Fibroblast of lung (primary cell): Measurements from ENCODE around the gene CCDC7. TPM values are rescaled to one million over a fixed set of nuclear protein-coding genes. Genes with fewer than 3 reads are reported as not detected.

Experiments used
- DNase-seq, 2 donors: peaks; one replicate each; pipeline versions ENCODE4 v3.0.0 to v3.0.0-alpha.2; 2010; ENCODE audit warnings: low read depth in 2 of 2
- H2AFZ ChIP-seq: 2 replicates; pipeline ENCODE4 v1.5.1; 2012; ENCODE audit warnings: low read length, control low read depth, inconsistent platforms
- H3K27ac ChIP-seq: 2 replicates; pipeline ENCODE4 v1.5.1; 2011; ENCODE audit warnings: low read length, control low read depth; ENCODE audit not compliant: insufficient read depth
- H3K27me3 ChIP-seq: 2 replicates; pipeline ENCODE4 v1.5.1; 2011; ENCODE audit warnings: mild to moderate bottlenecking, low read length; ENCODE audit not compliant: control insufficient read depth, insufficient read depth
- H3K36me3 ChIP-seq: 2 replicates; pipeline ENCODE4 v1.5.1; 2011; ENCODE audit warnings: low read length; ENCODE audit not compliant: control insufficient read depth, insufficient read depth
- H3K4me1 ChIP-seq: 2 replicates; pipeline ENCODE4 v1.5.1; 2011; ENCODE audit warnings: low read length; ENCODE audit not compliant: control insufficient read depth, insufficient read depth; ENCODE audit errors: extremely low read depth
- H3K4me2 ChIP-seq: 2 replicates; pipeline ENCODE4 v1.5.1; 2011; ENCODE audit warnings: low read length, control low read depth; ENCODE audit not compliant: insufficient read depth; ENCODE audit errors: extremely low read depth
- H3K4me3 ChIP-seq, 4 experiments: fragments of 200-600 bp in 1 of 4; sonication (generic) in 1 of 4; replicated peaks in 1 of 4; 2 replicates each; pipeline ENCODE4 v1.5.1; 2011 to 2016; ENCODE audit warnings: low read length in 4 of 4, low read depth in 3 of 4, mild to moderate bottlenecking in 3 of 4, control low read depth in 2 of 4, inconsistent platforms in 1 of 4, mixed read lengths in 1 of 4; ENCODE audit not compliant: insufficient read depth in 1 of 4; ENCODE audit errors: control extremely low read depth in 1 of 4
- H3K79me2 ChIP-seq: 2 replicates; pipeline ENCODE4 v1.5.1; 2012; ENCODE audit warnings: mild to moderate bottlenecking, low read length, inconsistent platforms; ENCODE audit not compliant: control insufficient read depth, insufficient read depth
- H3K9ac ChIP-seq: 2 replicates; pipeline ENCODE4 v1.5.1; 2011; ENCODE audit warnings: mild to moderate bottlenecking, low read length, control low read depth; ENCODE audit not compliant: insufficient read depth
- H3K9me3 ChIP-seq: 2 replicates; pipeline ENCODE4 v1.5.1; 2012; ENCODE audit warnings: low read depth, low read length; ENCODE audit not compliant: control insufficient read depth, insufficient read depth
- H4K20me1 ChIP-seq: 2 replicates; pipeline ENCODE4 v1.5.1; 2011; ENCODE audit warnings: low read length; ENCODE audit not compliant: control insufficient read depth, insufficient read depth; ENCODE audit errors: extremely low read depth
- CTCF ChIP-seq, 2 donors: IDR thresholded peaks in 1 of 2; conservative IDR thresholded peaks in 1 of 2; 1 replicate in 1 of 2; 2 replicates in 1 of 2; pipeline ENCODE4 v1.5.1; 2011 to 2012; ENCODE audit warnings: low read length in 2 of 2, control low read depth in 1 of 2, inconsistent platforms in 1 of 2, low read depth in 1 of 2, mild to moderate bottlenecking in 1 of 2
- EZH2 ChIP-seq: IDR thresholded peaks from 2 replicates; pipeline ENCODE4 v1.5.1; 2012; ENCODE audit warnings: low read length, control low read depth, mild to moderate bottlenecking; ENCODE audit errors: missing control alignments
- polyA plus RNA-seq, 2 donors: library from polyadenylated mRNA; depleted of rRNA in 1 of 2; stranded (reverse) in 1 of 2; unstranded in 1 of 2; fragments of >200 nt; gene quantifications; 2 replicates each; pipeline ENCODE4 v1.2.1, GENCODE V29; 2011 to 2012; ENCODE audit warnings: missing spikeins in 1 of 2
- total RNA-seq: library from RNA; depleted of rRNA; stranded (reverse); fragments of >200 nt; gene quantifications from 2 replicates; pipeline ENCODE4 v1.2.1, GENCODE V29; 2014

CCDC7 gene
- total and polyA plus RNA-seq, 2 donors (not counting 1 experiment from before 2014, with no cell fraction given): 1.0 to 19.5 TPM

- Histone ChIP-seq H3K9me3 (no peaks in the 10 kb centered on the region), H3K36me3 (no peaks in the 10 kb centered on the region), H3K4me3 (no peak overlapping the region), H3K4me2 (no peak overlapping the region), H3K27me3 (no peaks in the 10 kb centered on the region), H4K20me1 (no peaks in the 10 kb centered on the region), H3K27ac (no peak overlapping the region), H3K4me1 (no peaks in the 10 kb centered on the region), H2AFZ (no peak overlapping the region), H3K79me2 (no peaks in the 10 kb centered on the region), H3K9ac (no peak overlapping the region)
- DNase-seq: no peak
- TF ChIP-seq EZH2 (no peak), CTCF (conservative IDR thresholded peaks at IDR 0.05 in 1 of 2, IDR thresholded peaks at IDR 0.05 in 1 of 2; ENCODE audit: low read depth in 1 of 2, low read length in 2 of 2) (no peak)
Measured at GRCh38 chr10:32627183-32627582, 181.2 kb downstream of the CCDC7 start.

GRCh38 chr10:32629910-32630309, 184.0 kb downstream of the CCDC7 start:
- no peaks in the 10 kb centered on the region for H3K36me3 ChIP-seq
- no peaks in the 10 kb centered on the region for H3K79me2 ChIP-seq
- no peak for DNase-seq
- H3K27ac ChIP-seq: no peak overlapping the region
- H3K27me3 ChIP-seq: no peaks in the 10 kb centered on the region
- TF ChIP-seq CTCF (conservative IDR thresholded peaks at IDR 0.05 in 1 of 2, IDR thresholded peaks at IDR 0.05 in 1 of 2; ENCODE audit: low read depth in 1 of 2, low read length in 2 of 2): no peak
- no peak for TF ChIP-seq EZH2
- no peak overlapping the region for H2AFZ ChIP-seq
- H3K9me3 ChIP-seq: no peaks in the 10 kb centered on the region
- no peaks in the 10 kb centered on the region for H4K20me1 ChIP-seq
- no peak overlapping the region for H3K4me2 ChIP-seq
- H3K4me1 ChIP-seq: no peaks in the 10 kb centered on the region
- H3K4me3 ChIP-seq: no peak overlapping the region
- no peak overlapping the region for H3K9ac ChIP-seq

- no peaks in the 10 kb centered on the region for H3K27me3 ChIP-seq
- DNase-seq: no peak
- TF ChIP-seq CTCF (conservative IDR thresholded peaks at IDR 0.05 in 1 of 2, IDR thresholded peaks at IDR 0.05 in 1 of 2; ENCODE audit: low read depth in 1 of 2, low read length in 2 of 2) (no peak), EZH2 (no peak)
- H3K9ac ChIP-seq: no peak overlapping the region
- no peaks in the 10 kb centered on the region for H3K36me3 ChIP-seq
- no peak overlapping the region for H3K4me3 ChIP-seq
- no peak overlapping the region for H2AFZ ChIP-seq
- no peak overlapping the region for H3K27ac ChIP-seq
- no peak overlapping the region for H3K4me2 ChIP-seq
- H3K4me1 ChIP-seq: no peaks in the 10 kb centered on the region
- no peaks in the 10 kb centered on the region for H4K20me1 ChIP-seq
- no peaks in the 10 kb centered on the region for H3K9me3 ChIP-seq
- H3K79me2 ChIP-seq: no peaks in the 10 kb centered on the region
Measured at GRCh38 chr10:32646535-32646934, 200.6 kb downstream of the CCDC7 start.
